AG09309 (cell line): ENCODE results near the gene PISD.

Source experiments
- DNase-seq: peaks from one replicate; pipeline ENCODE4 v3.0.0-alpha.2; 2010; ENCODE audit warnings: low read depth
- H3K4me3 ChIP-seq: 2 replicates; pipeline ENCODE4 v1.5.1; 2011; ENCODE audit warnings: mild to moderate bottlenecking, low read depth, low read length, moderate library complexity; ENCODE audit not compliant: control insufficient read depth
- TF ChIP-seq, protein P1 (sequence below): IDR thresholded peaks from 2 replicates; pipeline ENCODE4 v1.5.1; 2011; ENCODE audit warnings: mild to moderate bottlenecking, low read depth, low read length, inconsistent platforms; ENCODE audit not compliant: insufficient read depth, control insufficient read depth; ENCODE audit errors: missing control alignments

Gene PISD

GRCh38 chr22:31618471-31619176 lies 43.4 kb downstream of the PISD start:
- H3K4me3 ChIP-seq = no peak overlapping the region
- DNase-seq = no peak
- TF ChIP-seq, protein P1, sequence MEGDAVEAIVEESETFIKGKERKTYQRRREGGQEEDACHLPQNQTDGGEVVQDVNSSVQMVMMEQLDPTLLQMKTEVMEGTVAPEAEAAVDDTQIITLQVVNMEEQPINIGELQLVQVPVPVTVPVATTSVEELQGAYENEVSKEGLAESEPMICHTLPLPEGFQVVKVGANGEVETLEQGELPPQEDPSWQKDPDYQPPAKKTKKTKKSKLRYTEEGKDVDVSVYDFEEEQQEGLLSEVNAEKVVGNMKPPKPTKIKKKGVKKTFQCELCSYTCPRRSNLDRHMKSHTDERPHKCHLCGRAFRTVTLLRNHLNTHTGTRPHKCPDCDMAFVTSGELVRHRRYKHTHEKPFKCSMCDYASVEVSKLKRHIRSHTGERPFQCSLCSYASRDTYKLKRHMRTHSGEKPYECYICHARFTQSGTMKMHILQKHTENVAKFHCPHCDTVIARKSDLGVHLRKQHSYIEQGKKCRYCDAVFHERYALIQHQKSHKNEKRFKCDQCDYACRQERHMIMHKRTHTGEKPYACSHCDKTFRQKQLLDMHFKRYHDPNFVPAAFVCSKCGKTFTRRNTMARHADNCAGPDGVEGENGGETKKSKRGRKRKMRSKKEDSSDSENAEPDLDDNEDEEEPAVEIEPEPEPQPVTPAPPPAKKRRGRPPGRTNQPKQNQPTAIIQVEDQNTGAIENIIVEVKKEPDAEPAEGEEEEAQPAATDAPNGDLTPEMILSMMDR = no peak

DNA sequence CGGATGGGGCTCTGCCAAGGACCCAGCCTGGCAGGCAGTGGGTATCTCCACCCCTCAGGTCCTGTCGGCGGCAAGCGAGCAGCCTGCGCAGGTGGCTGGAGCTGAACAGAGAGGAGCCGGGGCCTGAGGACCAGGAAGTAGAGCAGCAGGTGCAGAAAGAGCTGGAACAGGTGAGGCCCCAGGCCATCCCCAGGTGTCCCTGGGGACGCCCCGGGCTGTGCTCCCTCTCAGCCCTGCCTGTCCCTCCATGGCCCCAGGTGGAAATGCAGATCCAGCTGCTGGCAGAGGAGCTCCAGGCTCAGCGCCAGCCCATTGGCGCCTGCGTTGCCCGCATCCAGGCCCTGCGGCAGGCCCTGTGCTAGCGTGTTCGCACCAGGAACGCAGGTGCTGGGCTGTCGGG lies 44.0 kb downstream of the PISD start:
- TF ChIP-seq, protein P1 = no peak
- no peak overlapping the region for H3K4me3 ChIP-seq
- no peak for DNase-seq

DNA sequence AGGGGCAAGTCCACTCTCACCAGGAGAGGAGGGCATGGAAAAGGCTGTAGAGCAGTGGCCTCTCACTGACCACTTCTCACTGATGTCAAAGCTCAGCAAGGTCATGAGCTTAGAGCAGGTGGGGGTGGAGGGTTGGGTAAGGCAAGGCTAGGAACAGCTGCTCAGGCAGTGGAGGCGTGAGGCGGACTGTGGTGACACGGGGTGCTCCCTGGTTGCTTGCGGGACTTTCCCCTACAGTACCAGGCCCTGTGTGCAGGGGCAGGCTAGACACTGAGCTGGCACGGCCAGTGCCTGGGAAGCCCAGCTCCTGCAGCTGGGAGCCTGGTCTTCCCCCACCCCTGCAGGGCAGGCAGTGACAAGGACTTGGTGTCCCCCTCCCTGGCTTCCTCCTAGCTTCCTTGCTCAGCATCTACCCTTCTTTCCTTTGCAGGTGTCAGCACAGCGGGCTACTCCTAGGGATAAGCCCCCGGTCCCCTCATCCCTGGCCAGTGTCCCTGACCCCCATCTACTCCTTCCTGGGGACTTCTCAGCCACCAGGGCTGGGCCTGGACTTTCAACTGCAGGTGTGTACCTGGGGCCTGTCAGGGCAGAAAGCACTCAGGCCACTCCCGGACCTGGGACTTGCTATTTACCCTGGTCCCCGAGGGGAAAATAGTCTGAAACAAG lies 45.6 kb downstream of the PISD start:
- no peak for DNase-seq
- TF ChIP-seq, protein P1 = no peak
- H3K4me3 ChIP-seq = no peak overlapping the region

GRCh38 chr22:31615940-31616314 lies 46.1 kb downstream of the PISD start:
- TF ChIP-seq, protein P1 = no peak
- DNase-seq = no peak

GRCh38 chr22:31615491-31615860 lies 46.5 kb downstream of the PISD start:
- TF ChIP-seq, protein P1 = no peak
- no peak overlapping the region for H3K4me3 ChIP-seq
- DNase-seq = no peak

More at GRCh38 chr22:31615940-31616314, 46.1 kb downstream of the PISD start:
- no peak overlapping the region for H3K4me3 ChIP-seq

DNA sequence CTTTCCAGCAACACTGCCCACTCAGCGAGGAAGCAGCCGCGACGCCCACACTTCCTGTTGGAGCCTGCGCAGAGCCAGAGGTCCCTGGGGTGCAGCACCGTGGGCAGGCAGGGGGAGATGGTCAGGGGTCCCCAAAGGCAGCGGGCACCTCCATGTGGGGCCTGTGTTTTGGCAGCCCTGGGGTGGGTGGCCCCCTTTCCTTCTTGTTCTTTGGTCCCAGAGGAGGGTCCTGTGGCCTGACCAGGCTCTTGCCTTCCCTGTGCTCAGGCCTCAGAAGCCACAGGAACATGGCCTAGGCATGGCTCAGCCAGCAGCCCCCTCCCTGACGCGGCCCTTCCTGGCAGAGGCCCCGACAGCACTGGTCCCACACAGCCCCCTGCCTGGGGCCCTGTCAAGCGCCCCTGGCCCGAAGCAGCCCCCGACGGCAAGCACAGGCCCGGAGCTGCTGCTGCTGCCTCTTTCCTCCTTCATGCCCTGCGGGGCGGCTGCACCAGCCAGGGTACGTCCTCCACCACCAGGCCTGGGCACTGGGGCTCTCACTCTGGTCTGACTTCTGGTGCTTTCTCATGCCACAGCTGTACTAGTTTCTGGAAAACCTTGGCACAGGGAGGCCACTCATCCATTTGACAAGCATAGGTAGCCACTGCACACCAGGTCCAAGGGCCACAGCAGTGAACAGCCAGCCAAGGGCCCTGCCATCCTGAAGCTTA lies 47.1 kb downstream of the PISD start:
- TF ChIP-seq, protein P1 = no peak
- H3K4me3 ChIP-seq = no peak overlapping the region
- DNase-seq = no peak
